Activated CD8-positive, alpha-beta memory T cell treated with anti-CD3 and anti-CD28 coated beads, Interleukin-2, amount 50 U/mL, for 1 hour (primary cell): ENCODE data around the gene SEMA7A.
"Not testable (repeated sequence)": the region's sequence is repeated elsewhere in the genome, so short reads cannot be mapped to it uniquely, and the experiment has no call there.

Experiments used
- DNase-seq: peaks from one replicate; pipeline ENCODE4 v3.0.0-alpha.2; 2020; ENCODE audit errors: extremely low read depth

The SEMA7A gene

GRCh38 chr15:74433592-74434262 lies at the start of gene SEMA7A:
Gene SEMA7A (minus strand): TSS chr15:74433958. CDS start chr15:74433918, 40 bp downstream.
- DNase-seq, result peak; percentile 40

- no peak for DNase-seq
These were observed 48.9 kb upstream of the SEMA7A start for GRCh38 chr15:74482661-74483060.

- DNase-seq, result not testable (repeated sequence)
These were observed 46.6 kb upstream of the SEMA7A start for GRCh38 chr15:74480364-74480763.

DNA sequence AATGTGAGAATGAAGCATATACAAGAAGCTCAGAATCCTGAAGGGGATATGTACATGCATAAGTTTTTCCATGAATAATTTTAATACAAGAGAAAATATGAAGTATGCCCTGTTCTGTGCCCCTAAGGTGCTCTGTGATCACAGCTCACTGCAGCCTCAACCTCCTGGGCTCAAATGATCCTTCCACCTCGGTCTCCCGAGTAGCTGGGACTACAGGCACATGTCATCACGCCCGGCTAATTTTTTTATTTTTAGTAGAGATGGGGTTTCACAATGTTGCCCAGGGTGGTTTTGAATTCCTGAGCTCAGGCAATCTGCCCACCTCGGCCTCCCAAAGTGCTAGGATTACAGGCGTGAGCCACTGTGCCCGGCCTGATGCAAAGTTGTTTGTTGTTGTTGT lies 37.9 kb upstream of the SEMA7A start:
- DNase-seq, result not testable (repeated sequence)

- DNase-seq, result no peak
These were observed 37.1 kb upstream of the SEMA7A start for GRCh38 chr15:74470631-74471395.

GRCh38 chr15:74468341-74469032 lies 34.7 kb upstream of the SEMA7A start:
- no peak for DNase-seq

DNA sequence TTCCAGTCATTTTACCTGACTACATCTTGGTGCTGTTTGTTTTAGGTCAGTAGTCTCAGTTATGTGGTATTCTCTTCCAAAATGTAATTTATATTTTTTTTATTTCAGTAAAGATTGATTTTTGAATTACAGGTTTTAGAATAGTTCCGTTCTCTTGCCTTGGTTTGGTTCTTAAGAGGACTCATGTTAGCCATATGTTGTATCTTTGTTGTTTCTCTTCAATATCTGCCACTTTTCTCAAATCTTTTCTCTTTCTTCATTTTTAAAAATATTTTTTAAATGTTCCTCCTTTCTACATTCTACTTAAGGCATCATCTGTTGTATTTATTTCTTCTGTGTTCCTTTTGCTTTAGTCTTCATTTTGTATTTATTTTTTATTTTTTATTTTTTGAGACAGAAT lies 32.8 kb upstream of the SEMA7A start:
- DNase-seq, result no peak

DNA sequence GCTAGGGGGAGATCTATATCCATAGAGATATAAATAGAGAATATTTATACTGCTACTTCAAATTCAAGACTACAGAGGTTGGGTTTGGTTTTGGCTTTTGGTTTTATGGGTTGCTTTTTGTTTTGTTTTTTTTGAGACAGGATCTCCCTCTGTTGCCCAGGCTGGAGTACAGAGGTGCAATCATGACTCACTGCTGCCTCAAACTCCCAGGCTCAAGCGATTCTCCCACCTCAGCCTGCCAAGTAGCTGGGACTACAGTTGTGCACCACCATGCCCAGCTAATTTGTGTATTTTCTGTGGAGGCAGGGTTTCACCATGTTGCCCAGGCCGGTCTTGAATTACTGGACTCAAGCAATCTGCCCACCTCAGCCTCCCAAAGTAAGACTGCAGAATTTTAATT lies 31.1 kb upstream of the SEMA7A start:
- DNase-seq, result no peak

- DNase-seq, result no peak
These were observed 30.5 kb upstream of the SEMA7A start for GRCh38 chr15:74464216-74464615.

DNA sequence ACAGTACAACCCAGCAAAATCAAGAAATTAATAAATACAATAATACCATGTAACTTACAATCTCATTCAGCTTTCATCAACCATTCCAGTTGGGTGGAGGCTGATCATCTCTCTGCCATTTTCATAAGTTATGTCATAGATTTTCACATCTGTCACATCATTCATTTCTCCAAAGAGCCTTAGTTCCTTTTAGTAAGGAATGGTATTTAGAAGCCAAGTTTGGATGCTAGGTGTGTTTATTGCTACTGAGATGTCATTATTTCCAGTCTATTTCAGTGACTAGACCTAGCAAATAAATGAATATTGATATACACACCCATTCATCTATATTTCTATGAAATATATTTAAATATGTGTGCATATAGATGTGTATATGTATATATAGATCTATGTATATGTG lies 29.9 kb upstream of the SEMA7A start:
- DNase-seq, result no peak

GRCh38 chr15:74461847-74462511 lies 28.2 kb upstream of the SEMA7A start:
- no peak for DNase-seq

GRCh38 chr15:74460871-74461846 lies 27.4 kb upstream of the SEMA7A start, which contains the start of gene UBL7:
Gene UBL7 (minus strand): TSS chr15:74461160. CDS start chr15:74458867, 2,293 bp downstream.
- peak; percentile 91 for DNase-seq

DNA sequence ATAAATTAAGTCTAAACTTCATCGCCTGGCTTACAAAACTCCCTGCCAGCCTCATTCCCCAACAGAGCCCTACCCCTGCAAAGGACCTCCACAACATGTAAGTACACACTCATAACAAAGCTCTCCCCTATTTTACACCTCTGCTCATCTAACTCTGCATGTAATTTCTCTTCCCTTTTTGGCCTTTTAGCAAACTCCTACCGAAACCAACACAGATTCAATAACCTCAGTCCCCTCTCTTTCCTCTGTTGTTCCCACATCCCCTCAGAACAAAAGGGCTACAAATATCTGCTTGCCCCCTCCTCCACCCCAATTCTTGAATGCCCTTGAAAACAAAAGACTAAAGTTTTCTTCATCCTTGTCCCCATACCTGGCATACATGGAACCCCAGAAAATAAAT lies 26.5 kb upstream of the SEMA7A start:
- no peak for DNase-seq

DNA sequence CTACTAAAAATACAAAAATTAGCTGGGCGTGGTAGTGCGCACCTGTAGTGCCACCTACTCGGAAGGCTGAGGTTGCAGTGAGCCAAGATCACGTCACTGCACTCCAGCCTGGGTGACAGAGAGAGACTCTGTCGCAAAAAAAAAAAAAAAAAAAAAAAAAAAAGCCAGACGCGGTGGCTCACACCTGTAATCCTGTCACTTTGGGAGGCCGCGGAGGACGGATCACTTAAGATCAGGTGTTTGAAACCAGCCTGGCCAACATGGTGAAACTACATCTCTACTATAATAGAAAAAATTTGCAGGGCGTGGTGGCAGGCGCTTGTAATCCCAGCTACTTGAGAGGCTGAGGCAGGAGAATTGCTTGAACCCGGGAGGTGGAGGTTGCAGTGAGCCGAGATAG lies 26.0 kb upstream of the SEMA7A start:
- DNase-seq, result not testable (repeated sequence)

GRCh38 chr15:74458473-74458872 lies 24.7 kb upstream of the SEMA7A start:
- DNase-seq, result no peak

GRCh38 chr15:74457036-74457435 lies 23.3 kb upstream of the SEMA7A start:
- not testable (repeated sequence) for DNase-seq

GRCh38 chr15:74454764-74455500 lies 21.2 kb upstream of the SEMA7A start:
- DNase-seq, result no peak

DNA sequence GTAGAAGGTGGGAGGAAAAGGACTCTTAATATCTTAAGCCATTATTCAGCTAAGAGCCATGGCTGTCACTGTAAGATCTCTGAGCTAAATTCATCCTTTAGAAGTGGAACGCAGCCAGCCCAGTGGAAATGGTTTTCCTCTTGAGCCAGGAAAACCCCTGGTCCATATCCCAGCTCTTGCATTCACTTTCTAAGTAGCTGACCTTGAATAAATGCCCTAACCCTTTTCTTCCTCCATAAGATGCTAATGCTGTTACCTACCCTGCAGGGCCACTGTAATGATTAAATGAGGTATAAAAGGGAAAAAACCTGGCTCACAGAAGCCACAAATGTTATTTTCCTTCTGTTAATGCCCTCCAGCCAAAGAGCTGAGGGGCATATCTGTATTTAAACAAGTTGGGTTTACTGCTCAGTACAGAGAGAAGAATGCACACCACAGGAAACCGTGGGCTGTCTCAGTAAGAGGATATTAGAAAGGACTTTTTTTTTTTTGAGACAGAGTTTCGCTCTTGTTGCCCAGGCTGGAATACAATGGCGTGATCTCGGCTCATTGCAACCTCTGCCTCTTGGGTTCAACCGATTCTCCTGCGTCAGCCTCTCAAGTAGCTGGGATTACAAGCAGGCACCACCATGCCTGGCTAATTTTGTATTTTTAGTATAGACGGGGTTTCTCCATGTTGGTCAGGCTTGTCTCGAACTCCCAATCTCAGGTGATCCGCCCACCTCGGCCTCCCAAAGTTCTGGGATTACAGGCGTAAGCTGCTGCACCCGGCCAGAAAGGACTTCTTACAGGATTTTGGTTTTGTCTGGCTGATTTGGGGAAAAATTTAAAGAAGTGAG lies 20.4 kb upstream of the SEMA7A start:
- no peak for DNase-seq
